ENCODE measurements around the gene LRRC52.

Gene LRRC52

DNA sequence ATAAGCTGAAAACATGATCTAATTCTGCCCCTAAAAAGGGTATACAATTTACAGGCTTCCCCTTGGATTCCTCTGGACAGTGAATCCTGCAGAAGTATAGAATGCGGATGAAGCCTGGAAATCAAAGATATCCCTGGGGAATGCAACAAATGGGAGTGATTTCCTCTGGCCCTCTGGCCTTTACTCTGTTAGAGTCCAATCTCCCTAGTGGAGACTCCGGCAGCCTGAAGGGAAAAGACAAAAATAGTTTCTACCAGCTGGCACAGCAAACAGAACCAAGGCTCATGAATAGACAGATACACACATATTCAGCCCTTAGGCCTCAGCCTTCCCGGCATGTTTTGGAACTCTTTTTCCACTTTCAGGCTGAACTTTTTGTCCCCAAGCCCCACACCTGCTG, 3.9 kb upstream of the LRRC52 start:
- no peak for DNase-seq (ENCODE audit: extremely low read depth, insufficient read length)
- no peaks in the 10 kb centered on the region for H3K36me3 ChIP-seq (ENCODE audit: control insufficient read depth, insufficient read depth, low read length)
- no peaks in the 10 kb centered on the region; the same call in none of the 2 replicates for H3K27me3 ChIP-seq (replicated peaks; ENCODE audit: control insufficient read depth, insufficient read depth, low read length)
- TF ChIP-seq, protein P1, sequence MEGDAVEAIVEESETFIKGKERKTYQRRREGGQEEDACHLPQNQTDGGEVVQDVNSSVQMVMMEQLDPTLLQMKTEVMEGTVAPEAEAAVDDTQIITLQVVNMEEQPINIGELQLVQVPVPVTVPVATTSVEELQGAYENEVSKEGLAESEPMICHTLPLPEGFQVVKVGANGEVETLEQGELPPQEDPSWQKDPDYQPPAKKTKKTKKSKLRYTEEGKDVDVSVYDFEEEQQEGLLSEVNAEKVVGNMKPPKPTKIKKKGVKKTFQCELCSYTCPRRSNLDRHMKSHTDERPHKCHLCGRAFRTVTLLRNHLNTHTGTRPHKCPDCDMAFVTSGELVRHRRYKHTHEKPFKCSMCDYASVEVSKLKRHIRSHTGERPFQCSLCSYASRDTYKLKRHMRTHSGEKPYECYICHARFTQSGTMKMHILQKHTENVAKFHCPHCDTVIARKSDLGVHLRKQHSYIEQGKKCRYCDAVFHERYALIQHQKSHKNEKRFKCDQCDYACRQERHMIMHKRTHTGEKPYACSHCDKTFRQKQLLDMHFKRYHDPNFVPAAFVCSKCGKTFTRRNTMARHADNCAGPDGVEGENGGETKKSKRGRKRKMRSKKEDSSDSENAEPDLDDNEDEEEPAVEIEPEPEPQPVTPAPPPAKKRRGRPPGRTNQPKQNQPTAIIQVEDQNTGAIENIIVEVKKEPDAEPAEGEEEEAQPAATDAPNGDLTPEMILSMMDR (IDR thresholded peaks at IDR 0.05; ENCODE audit: insufficient read depth, low read length, poor library complexity, severe bottlenecking), result no peak
- H3K4me3 ChIP-seq (replicated peaks; ENCODE audit: low read depth, low read length), result no peak overlapping the region

DNA sequence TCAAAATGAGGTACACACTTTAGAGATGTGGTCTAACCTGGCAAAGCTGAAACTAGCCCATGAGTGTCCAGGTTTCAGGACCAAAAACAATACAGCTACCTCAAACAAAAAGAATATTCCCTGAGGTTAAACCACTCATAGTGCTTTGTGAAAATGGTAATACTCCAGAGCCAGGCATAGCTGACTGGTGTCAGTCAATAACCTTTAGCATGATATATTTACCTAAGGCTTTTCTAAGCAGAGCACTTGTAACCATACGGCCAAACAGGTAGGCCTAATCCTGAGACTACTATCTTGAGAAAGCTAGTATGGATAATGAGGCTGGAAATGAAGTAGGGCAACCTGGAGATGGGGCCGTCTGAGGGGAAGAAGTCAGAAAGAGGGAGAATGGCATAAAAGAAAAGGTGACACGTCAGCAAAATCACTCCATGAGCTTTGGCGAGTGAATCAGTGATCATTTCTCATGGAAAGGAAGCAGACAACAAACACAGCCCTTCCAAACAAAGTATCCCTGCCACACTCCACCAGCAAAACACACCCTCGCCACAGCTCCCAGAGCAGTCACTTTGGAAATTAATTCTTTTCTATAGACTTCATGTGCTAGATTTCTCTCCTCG, 1.7 kb upstream of the LRRC52 start:
- TF ChIP-seq, protein P1 (IDR thresholded peaks at IDR 0.05; ENCODE audit: insufficient read depth, low read length, poor library complexity, severe bottlenecking), result no peak
- H3K27me3 ChIP-seq (replicated peaks; ENCODE audit: control insufficient read depth, insufficient read depth, low read length), result no peaks in the 10 kb centered on the region; the same call in none of the 2 replicates
- no peak overlapping the region for H3K4me3 ChIP-seq (replicated peaks; ENCODE audit: low read depth, low read length)
- DNase-seq (ENCODE audit: extremely low read depth, insufficient read length), result no peak
- no peaks in the 10 kb centered on the region for H3K36me3 ChIP-seq (ENCODE audit: control insufficient read depth, insufficient read depth, low read length)

DNA sequence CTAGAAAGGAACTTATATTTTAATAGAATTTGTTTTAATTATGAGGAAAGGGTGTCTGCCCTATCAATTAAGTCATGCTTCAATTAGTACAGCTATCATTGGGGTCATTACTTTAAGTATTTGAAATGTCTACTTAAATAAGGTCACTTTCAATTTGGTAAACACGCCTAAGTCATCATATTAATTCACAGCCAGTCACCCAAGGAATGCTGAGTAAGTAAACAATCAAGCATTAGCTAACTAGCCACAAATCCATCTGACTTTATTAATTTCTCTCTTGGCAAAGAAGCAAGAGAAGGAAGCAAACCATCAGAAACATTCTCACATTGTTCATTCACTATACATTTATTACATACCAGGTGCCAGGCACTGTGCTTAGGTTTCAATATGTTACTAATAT, 1.2 kb upstream of the LRRC52 start:
- H3K36me3 ChIP-seq (ENCODE audit: control insufficient read depth, insufficient read depth, low read length), result no peaks in the 10 kb centered on the region
- H3K4me3 ChIP-seq (replicated peaks; ENCODE audit: low read depth, low read length), result no peak overlapping the region
- DNase-seq (ENCODE audit: extremely low read depth, insufficient read length), result no peak
- TF ChIP-seq, protein P1 (IDR thresholded peaks at IDR 0.05; ENCODE audit: insufficient read depth, low read length, poor library complexity, severe bottlenecking), result no peak
- H3K27me3 ChIP-seq (replicated peaks; ENCODE audit: control insufficient read depth, insufficient read depth, low read length), result no peaks in the 10 kb centered on the region; the same call in none of the 2 replicates

DNA sequence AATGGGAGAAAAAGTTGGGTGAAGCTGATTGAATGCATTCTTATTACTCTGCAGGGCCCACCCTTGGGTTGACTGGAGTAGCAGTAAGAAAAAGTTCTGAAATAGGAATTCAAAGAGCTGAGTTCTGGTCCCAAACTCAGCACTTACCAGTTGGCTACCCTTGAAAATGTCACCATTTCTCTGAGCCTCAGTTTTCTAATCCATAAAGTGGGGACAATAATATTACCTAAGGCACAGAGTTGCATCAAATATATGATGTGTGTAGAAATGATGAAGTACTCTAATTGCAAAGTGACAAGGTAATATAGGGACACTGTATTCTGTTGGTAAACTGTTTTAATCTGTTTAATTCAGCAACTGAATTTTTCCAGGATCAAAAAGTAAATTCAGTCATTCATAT, 1.2 kb downstream of the LRRC52 start:
- H3K36me3 ChIP-seq (ENCODE audit: control insufficient read depth, insufficient read depth, low read length), result no peaks in the 10 kb centered on the region
- no peaks in the 10 kb centered on the region; the same call in 1 of the 2 replicates for H3K27me3 ChIP-seq (replicated peaks; ENCODE audit: control insufficient read depth, insufficient read depth, low read length)
- TF ChIP-seq, protein P1 (IDR thresholded peaks at IDR 0.05; ENCODE audit: insufficient read depth, low read length, poor library complexity, severe bottlenecking), result no peak
- no peak overlapping the region for H3K4me3 ChIP-seq (replicated peaks; ENCODE audit: low read depth, low read length)
- no peak for DNase-seq (ENCODE audit: extremely low read depth, insufficient read length)

DNA sequence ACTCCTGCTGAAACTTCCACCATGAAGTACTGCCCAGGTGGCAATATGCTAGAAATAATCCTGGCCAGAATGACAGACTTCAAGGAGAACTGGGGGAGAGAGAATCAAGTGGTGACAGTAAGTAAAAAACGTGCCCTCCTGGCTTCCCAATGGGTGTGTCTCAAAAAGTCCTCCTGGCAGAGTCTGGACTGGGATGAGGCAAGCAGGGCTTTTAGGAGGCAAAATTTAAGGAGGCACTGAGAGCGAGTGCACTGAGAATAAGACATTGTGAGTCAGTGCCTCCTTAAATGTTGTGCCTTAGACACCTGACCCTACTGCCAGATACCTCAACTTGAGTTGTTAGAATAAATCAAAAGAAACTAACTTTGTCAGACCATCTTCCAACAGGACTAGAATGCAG, 2.2 kb downstream of the LRRC52 start:
- H3K27me3 ChIP-seq (replicated peaks; ENCODE audit: control insufficient read depth, insufficient read depth, low read length), result no peaks in the 10 kb centered on the region; the same call in 1 of the 2 replicates
- H3K4me3 ChIP-seq (replicated peaks; ENCODE audit: low read depth, low read length), result no peak overlapping the region
- TF ChIP-seq, protein P1 (IDR thresholded peaks at IDR 0.05; ENCODE audit: insufficient read depth, low read length, poor library complexity, severe bottlenecking), result no peak
- DNase-seq (ENCODE audit: extremely low read depth, insufficient read length), result no peak
- no peaks in the 10 kb centered on the region for H3K36me3 ChIP-seq (ENCODE audit: control insufficient read depth, insufficient read depth, low read length)

DNA sequence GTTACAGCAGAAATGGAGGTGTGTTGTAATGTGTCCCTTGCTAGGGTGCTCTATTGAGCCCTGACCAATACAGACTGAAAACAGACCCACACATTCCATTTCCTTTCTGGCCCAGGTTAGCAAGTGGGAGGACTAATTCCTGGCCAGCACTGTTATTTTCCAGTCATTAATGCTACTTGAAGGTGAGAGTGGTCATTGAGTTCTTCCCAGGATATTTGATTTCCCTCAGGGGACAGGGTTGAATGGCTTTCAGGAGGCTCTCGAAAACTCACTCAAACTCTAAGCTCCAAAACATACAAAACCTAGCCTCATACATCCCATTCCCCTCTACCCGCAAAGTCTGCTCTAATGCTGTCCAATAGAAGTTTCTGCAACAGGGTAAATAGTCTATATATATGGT, 6.2 kb downstream of the LRRC52 start:
- TF ChIP-seq, protein P1 (IDR thresholded peaks at IDR 0.05; ENCODE audit: insufficient read depth, low read length, poor library complexity, severe bottlenecking), result no peak
- Histone ChIP-seq H3K36me3 (ENCODE audit: control insufficient read depth, insufficient read depth, low read length) (no peaks in the 10 kb centered on the region), H3K4me3 (replicated peaks; ENCODE audit: low read depth, low read length) (no peak overlapping the region), H3K27me3 (replicated peaks; ENCODE audit: control insufficient read depth, insufficient read depth, low read length) (no peaks in the 10 kb centered on the region; the same call in 1 of the 2 replicates)
- no peak for DNase-seq (ENCODE audit: extremely low read depth, insufficient read length)
